Smooth muscle cell of the umbilical artery (primary cell): Measurements from ENCODE around the gene HSFX2. TPM values are rescaled to one million over a fixed set of nuclear protein-coding genes. Genes with fewer than 3 reads are reported as not detected.

ENCODE experiments used
- total RNA-seq: library from RNA; depleted of rRNA; stranded (reverse); fragments of >200 nt; gene quantifications from 2 replicates; pipeline ENCODE4 v1.2.3, GENCODE V29; 2014

The HSFX2 gene, protein sequence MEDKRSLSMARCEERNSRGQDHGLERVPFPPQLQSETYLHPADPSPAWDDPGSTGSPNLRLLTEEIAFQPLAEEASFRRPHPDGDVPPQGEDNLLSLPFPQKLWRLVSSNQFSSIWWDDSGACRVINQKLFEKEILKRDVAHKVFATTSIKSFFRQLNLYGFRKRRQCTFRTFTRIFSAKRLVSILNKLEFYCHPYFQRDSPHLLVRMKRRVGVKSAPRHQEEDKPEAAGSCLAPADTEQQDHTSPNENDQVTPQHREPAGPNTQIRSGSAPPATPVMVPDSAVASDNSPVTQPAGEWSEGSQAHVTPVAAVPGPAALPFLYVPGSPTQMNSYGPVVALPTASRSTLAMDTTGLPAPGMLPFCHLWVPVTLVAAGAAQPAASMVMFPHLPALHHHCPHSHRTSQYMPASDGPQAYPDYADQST
- total RNA-seq, result not detected in 2 replicates

GRCh38 chrX:149595214-149595613 is at the start of gene HSFX2:
HSFX2 (minus strand) TSS chrX:149595314; CDS start chrX:149594700, 614 bp downstream.

GRCh38 chrX:149631234-149632165 is 36.4 kb upstream of the HSFX2 start, which contains the start of gene TMEM185A:
TMEM185A (minus strand) TSS chrX:149631792; CDS start chrX:149631580, 212 bp downstream.

DNA sequence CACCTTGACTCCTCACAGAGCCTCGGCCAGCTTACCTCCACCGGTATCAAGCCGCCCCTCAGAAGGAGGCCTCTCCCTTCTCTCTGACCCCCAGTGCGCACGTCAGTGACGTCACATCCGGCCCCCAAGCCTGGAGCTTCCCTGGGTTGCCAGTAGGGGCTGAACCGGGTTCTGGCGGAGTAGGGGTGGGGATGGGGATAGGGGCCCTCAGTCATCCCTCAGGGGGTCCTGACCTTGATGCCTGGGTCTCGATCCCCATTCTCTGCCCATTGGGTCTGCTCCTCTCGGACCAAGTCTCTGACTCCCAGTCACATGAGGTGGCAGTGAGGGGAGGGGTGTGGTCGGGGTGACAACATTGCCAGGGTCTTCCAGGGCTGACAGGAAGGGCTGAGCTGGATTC is 7.8 kb downstream of the HSFX2 start, which contains the start of gene MAGEA9B:
Gene MAGEA9B (minus strand): TSS at position 101 of the 400 bp plus-strand sequence. CDS start 4,280 bp downstream, outside the sequence.

GRCh38 chrX:149549701-149550100 is 45.4 kb downstream of the HSFX2 start, which contains the start of gene HSFX3:
HSFX3 (minus strand) TSS chrX:149549924; CDS start chrX:149549852, 72 bp downstream.

Other genes with a start within 250 kb of the HSFX2 start
- gene IDS, start 90.0 kb downstream of the HSFX2 start, total RNA-seq, result 73.9 and 97.9 TPM in 2 replicates
- gene EOLA1, start 54.3 kb downstream of the HSFX2 start, total RNA-seq, result 13.1 and 15.1 TPM in 2 replicates
- not detected in 2 replicates for gene HSFX3, start 45.4 kb downstream of the HSFX2 start, total RNA-seq
- gene MAGEA9B, start 7.9 kb downstream of the HSFX2 start, total RNA-seq, result not detected in 2 replicates
- gene TMEM185A, start 36.5 kb upstream of the HSFX2 start, total RNA-seq, result 22.0 and 22.6 TPM in 2 replicates
- gene MAGEA11, start 116.7 kb upstream of the HSFX2 start, total RNA-seq, result not detected in 2 replicates
- gene HSFX1, start 178.8 kb upstream of the HSFX2 start, total RNA-seq, result 0.89 and 1.6 TPM in 2 replicates
- gene MAGEA9, start 186.6 kb upstream of the HSFX2 start, total RNA-seq, result not detected in 2 replicates